B cell (primary cell): ENCODE data around the gene EPSTI1. TPM values are rescaled to one million over a fixed set of nuclear protein-coding genes. Genes with fewer than 3 reads are reported as not detected.

ENCODE experiments used
- ATAC-seq: fragments of 200-7000 bp; cut with Tn5 transposase; one replicate; pipeline ENCODE4 v1.10.0; 2021; ENCODE audit warnings: low read depth, mild to moderate bottlenecking, moderate number of reproducible peaks, moderate library complexity
- CTCF ChIA-PET: fragments of 350-600 bp; sonication (Branson Sonifier 250); formaldehyde crosslinking; loops from one replicate; lab custom pipeline; 2021; ENCODE audit warnings: antibody characterized with exemption, inconsistent platforms; lab: Charles Lee
- POLR2A ChIA-PET: fragments of 350-600 bp; sonication (Branson Sonifier 250); formaldehyde crosslinking; loops from one replicate; lab custom pipeline; 2021; ENCODE audit warnings: antibody characterized with exemption; lab: Charles Lee
- DNase-seq: peaks from one replicate; pipeline ENCODE4 v3.0.0; 2013
- H2AFZ ChIP-seq: 2 replicates; pipeline ENCODE4 v1.6.1; 2012; ENCODE audit warnings: mild to moderate bottlenecking, low read depth, low read length; ENCODE audit not compliant: insufficient read depth, poor library complexity, severe bottlenecking
- H3K27ac ChIP-seq, 2 donors: 1 replicate in 1 of 2; 2 replicates in 1 of 2; pipeline ENCODE4 v1.5.1; 2012 to 2013; ENCODE audit warnings: low read length in 2 of 2, mild to moderate bottlenecking in 2 of 2, moderate library complexity in 1 of 2
- H3K27me3 ChIP-seq, 4 experiments: fragments of 200-600 bp in 1 of 4; sonication (generic) in 1 of 4; replicated peaks in 1 of 4; 1 replicate in 2 of 4; 2 replicates in 2 of 4; pipeline versions ENCODE4 v1.6.1 to v1.7.0; 2013 to 2016; ENCODE audit warnings: low read length in 3 of 4, mild to moderate bottlenecking in 2 of 4, mixed read lengths in 1 of 4, moderate library complexity in 1 of 4; ENCODE audit not compliant: insufficient read depth in 4 of 4, control insufficient read depth in 3 of 4; ENCODE audit errors: control extremely low read depth in 1 of 4
- H3K36me3 ChIP-seq, 2 experiments: replicated peaks in 1 of 2; 1 replicate in 1 of 2; 2 replicates in 1 of 2; pipeline versions ENCODE4 v1.6.1 to v1.7.1; 2013; ENCODE audit warnings: low read length in 1 of 2; ENCODE audit not compliant: insufficient read depth in 2 of 2, control insufficient read depth in 1 of 2; ENCODE audit errors: control extremely low read depth in 1 of 2, extremely low read depth in 1 of 2
- H3K4me1 ChIP-seq, 2 donors: fragments of 200-600 bp in 1 of 2; sonication (generic) in 1 of 2; 1 replicate in 1 of 2; 2 replicates in 1 of 2; pipeline versions ENCODE4 v1.5.1 to v1.6.1; 2013 to 2017; ENCODE audit warnings: low read length in 2 of 2; ENCODE audit not compliant: control insufficient read depth in 2 of 2, insufficient read depth in 2 of 2
- H3K4me2 ChIP-seq: replicated peaks from 2 replicates; pipeline ENCODE3; 2012; ENCODE audit warnings: mild to moderate bottlenecking, low read depth, low read length; ENCODE audit not compliant: poor library complexity, severe bottlenecking
- H3K4me3 ChIP-seq, 5 experiments: fragments of 200-600 bp in 1 of 5; sonication (generic) in 1 of 5; 1 replicate in 3 of 5; 2 replicates in 2 of 5; pipeline versions ENCODE4 v1.5.1 to v1.7.0; 2011 to 2016; ENCODE audit warnings: low read length in 4 of 5, mild to moderate bottlenecking in 4 of 5, low read depth in 2 of 5, control low read depth in 1 of 5, moderate library complexity in 1 of 5; ENCODE audit not compliant: insufficient read depth in 1 of 5; ENCODE audit errors: control extremely low read depth in 1 of 5, extremely low read depth in 1 of 5
- H3K79me2 ChIP-seq: fragments of 200-600 bp; sonication (generic); one replicate; pipeline ENCODE4 v1.6.0; 2016; ENCODE audit warnings: low read length; ENCODE audit not compliant: control insufficient read depth, insufficient read depth
- H3K9ac ChIP-seq: fragments of 200-600 bp; sonication (generic); 2 replicates; pipeline ENCODE4 v1.6.1; 2017; ENCODE audit warnings: mild to moderate bottlenecking, low read length, moderate library complexity
- H3K9me3 ChIP-seq, 3 donors: one replicate each; pipeline versions ENCODE4 v1.6.1 to v1.7.1; 2013; ENCODE audit warnings: low read length in 2 of 3; ENCODE audit not compliant: control insufficient read depth in 2 of 3, insufficient read depth in 1 of 3; ENCODE audit errors: control extremely low read depth in 1 of 3
- H4K20me1 ChIP-seq: 2 replicates; pipeline ENCODE4 v1.6.0; 2012; ENCODE audit warnings: mild to moderate bottlenecking, low read length; ENCODE audit not compliant: insufficient read depth, control insufficient read depth, poor library complexity, severe bottlenecking
- H3K27ac Mint-ChIP-seq: one replicate; pipeline ENCODE4 v1.8.0; 2021; ENCODE audit warnings: mixed read lengths
- H3K27me3 Mint-ChIP-seq: one replicate; pipeline ENCODE4 v1.8.0; 2021; ENCODE audit warnings: mixed read lengths
- H3K4me1 Mint-ChIP-seq: one replicate; pipeline ENCODE4 v1.8.0; 2021; ENCODE audit warnings: mixed read lengths
- H3K4me3 Mint-ChIP-seq: one replicate; pipeline ENCODE4 v1.8.0; 2021; ENCODE audit warnings: mixed read lengths
- H3K9me3 Mint-ChIP-seq: one replicate; pipeline ENCODE4 v1.8.0; 2022; ENCODE audit warnings: mixed read lengths; ENCODE audit not compliant: insufficient read depth
- CTCF ChIP-seq: fragments of 200-600 bp; IDR thresholded peaks from one replicate; pipeline ENCODE4 v1.8.0; 2022; ENCODE audit warnings: antibody characterized with exemption, mild to moderate bottlenecking
- EZH2 ChIP-seq: IDR thresholded peaks from 2 replicates; pipeline ENCODE4 v1.6.1; 2012; ENCODE audit warnings: borderline replicate concordance, low read depth, mild to moderate bottlenecking, moderate library complexity, low read length; ENCODE audit not compliant: insufficient read depth, poor library complexity, severe bottlenecking
- WGBS: methylation state at CpG from one replicate; pipeline ENCODE4 v1.1.5; 2013; ENCODE audit warnings: missing lambda C conversion rate; ENCODE audit not compliant: insufficient coverage; 5-methylcytosine and 5-hydroxymethylcytosine counted together
- intact Hi-C: fragments of 100-400 bp; cut with micrococcal nuclease; formaldehyde crosslinking; loops from one replicate; pipeline ENCODE4 v1.10.0; 2022
- polyA plus RNA-seq: library from polyadenylated mRNA; depleted of rRNA; stranded (reverse); fragments of >200 nt; gene quantifications from 2 replicates; pipeline ENCODE4 v1.2.3, GENCODE V29; 2012
- total RNA-seq, 2 donors: library from RNA; stranded (reverse); fragments of 120-200 nt in 1 of 2; gene quantifications; 1 replicate in 1 of 2; 2 replicates in 1 of 2; pipeline versions ENCODE4 v1.2.3 to v1.2.4, GENCODE V29; 2013 to 2022

Gene EPSTI1
- total and polyA plus RNA-seq, 2 donors (not counting 1 experiment from before 2014, with no cell fraction given): 13.4 to 41.8 TPM

- Mint-ChIP-seq H3K27me3 (no peaks in the 10 kb centered on the region), H3K9me3 (no peaks in the 10 kb centered on the region), H3K4me3 (no peak overlapping the region), H3K4me1 (peaks cover 19% of the 10 kb centered on the region), H3K27ac (no peak overlapping the region)
- peaks cover 17 to 19% of the 10 kb centered on the region in 2 donors for H3K4me1 ChIP-seq
- H3K4me2 ChIP-seq: no peak overlapping the region
- ChIA-PET POLR2A (no interaction called here), CTCF (no interaction called here)
- TF ChIP-seq EZH2 (no peak), CTCF (no peak)
- no peak overlapping the region for H3K9ac ChIP-seq
- no CpG with 5 or more reads among the region's 2 CpGs for WGBS
- no peaks in the 10 kb centered on the region for H3K79me2 ChIP-seq
- ATAC-seq (no peak), DNase-seq (no peak)
- H3K4me3 ChIP-seq: no peak overlapping the region
- H3K27ac ChIP-seq: no peak overlapping the region
- no peaks in the 10 kb centered on the region for H3K27me3 ChIP-seq
- no peak overlapping the region for H2AFZ ChIP-seq
- no peaks in the 10 kb centered on the region for H4K20me1 ChIP-seq
- intact Hi-C loops: no loop called here
- H3K9me3 ChIP-seq: no peaks in the 10 kb centered on the region
- no peaks in the 10 kb centered on the region for H3K36me3 ChIP-seq
Measured at GRCh38 chr13:42874221-42874620, 117.8 kb downstream of the EPSTI1 start.

- TF ChIP-seq CTCF (no peak), EZH2 (no peak)
- H3K27me3 ChIP-seq: no peaks in the 10 kb centered on the region
- no peaks in the 10 kb centered on the region for H3K36me3 ChIP-seq
- H3K9ac ChIP-seq: no peak overlapping the region
- peaks cover 17 to 19% of the 10 kb centered on the region in 2 donors for H3K4me1 ChIP-seq
- no peak overlapping the region for H2AFZ ChIP-seq
- Mint-ChIP-seq H3K4me1 (peaks cover 19% of the 10 kb centered on the region), H3K4me3 (no peak overlapping the region), H3K27me3 (no peaks in the 10 kb centered on the region), H3K9me3 (no peaks in the 10 kb centered on the region), H3K27ac (no peak overlapping the region)
- no peak for DNase-seq
- no peaks in the 10 kb centered on the region for H3K79me2 ChIP-seq
- no peaks in the 10 kb centered on the region for H3K9me3 ChIP-seq
- ChIA-PET POLR2A (no interaction called here), CTCF (no interaction called here)
- H3K4me2 ChIP-seq: no peak overlapping the region
- ATAC-seq: no peak
- no peak overlapping the region for H3K4me3 ChIP-seq
- H3K27ac ChIP-seq: no peak overlapping the region
- no peaks in the 10 kb centered on the region for H4K20me1 ChIP-seq
- 100% methylated on average over 4 of the region's 8 CpGs for WGBS
- intact Hi-C loops: no loop called here
Measured at GRCh38 chr13:42873081-42873480, 119.0 kb downstream of the EPSTI1 start.
